Neural cell (in vitro differentiated cells): Measurements from ENCODE around the gene CLEC5A.

Experiments
- EZH2 ChIP-seq: fragments of 200-600, 300-800 bp; shearing (Covaris generic), sonication (generic); IDR thresholded peaks from 2 replicates; pipeline ENCODE4 v1.6.1; 2014; ENCODE audit warnings: antibody characterized with exemption, low read length, borderline replicate concordance, mild to moderate bottlenecking; ENCODE audit not compliant: insufficient read depth, poor library complexity, severe bottlenecking
- TF ChIP-seq, protein P1 (sequence below): fragments of 450-650 bp; IDR thresholded peaks from 2 replicates; pipeline ENCODE4 v1.5.1; 2014; ENCODE audit warnings: antibody characterized with exemption, mild to moderate bottlenecking, moderate library complexity; ENCODE audit not compliant: poor library complexity, severe bottlenecking

DNA sequence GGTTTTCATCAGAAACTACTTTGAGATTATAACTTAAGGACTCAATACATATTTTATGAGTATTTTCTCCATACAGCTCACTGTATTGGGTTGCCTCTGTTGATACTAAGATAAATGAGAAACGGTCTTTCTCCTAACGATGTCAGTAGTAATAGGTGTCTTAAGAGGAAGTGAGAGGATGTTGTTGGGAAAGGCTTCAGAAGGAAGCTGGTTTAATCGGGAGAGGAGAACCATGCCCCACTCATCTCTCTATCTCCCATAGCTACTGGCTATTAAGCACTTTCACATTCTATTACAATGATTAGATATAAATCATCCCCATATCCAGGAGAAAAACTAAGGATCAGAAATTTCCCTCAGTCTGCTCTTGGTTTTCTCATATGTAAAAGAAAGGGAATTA, 2.0 kb downstream of the CLEC5A start:
- TF ChIP-seq, protein P1, sequence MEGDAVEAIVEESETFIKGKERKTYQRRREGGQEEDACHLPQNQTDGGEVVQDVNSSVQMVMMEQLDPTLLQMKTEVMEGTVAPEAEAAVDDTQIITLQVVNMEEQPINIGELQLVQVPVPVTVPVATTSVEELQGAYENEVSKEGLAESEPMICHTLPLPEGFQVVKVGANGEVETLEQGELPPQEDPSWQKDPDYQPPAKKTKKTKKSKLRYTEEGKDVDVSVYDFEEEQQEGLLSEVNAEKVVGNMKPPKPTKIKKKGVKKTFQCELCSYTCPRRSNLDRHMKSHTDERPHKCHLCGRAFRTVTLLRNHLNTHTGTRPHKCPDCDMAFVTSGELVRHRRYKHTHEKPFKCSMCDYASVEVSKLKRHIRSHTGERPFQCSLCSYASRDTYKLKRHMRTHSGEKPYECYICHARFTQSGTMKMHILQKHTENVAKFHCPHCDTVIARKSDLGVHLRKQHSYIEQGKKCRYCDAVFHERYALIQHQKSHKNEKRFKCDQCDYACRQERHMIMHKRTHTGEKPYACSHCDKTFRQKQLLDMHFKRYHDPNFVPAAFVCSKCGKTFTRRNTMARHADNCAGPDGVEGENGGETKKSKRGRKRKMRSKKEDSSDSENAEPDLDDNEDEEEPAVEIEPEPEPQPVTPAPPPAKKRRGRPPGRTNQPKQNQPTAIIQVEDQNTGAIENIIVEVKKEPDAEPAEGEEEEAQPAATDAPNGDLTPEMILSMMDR: no peak
- TF ChIP-seq EZH2: no peak
